SKM-1 treated with dmso at 0.1 percent for 144 hours (cell line): ENCODE measurements around the gene NCSTN.

Source experiments
- DNase-seq: peaks from one replicate; lab custom pipeline; 2025; ENCODE audit not compliant: unreplicated experiment; lab: John Stamatoyannopoulos, UW

NCSTN gene

GRCh38 chr1:160342953-160343869, at the start of gene NCSTN, which contains the start of gene COPA:
NCSTN (plus strand) TSS chr1:160343383; CDS start chr1:160343397, 14 bp downstream.
COPA (minus strand) TSS chr1:160343250; CDS start chr1:160343170, 80 bp downstream.
- peak; percentile 94 for DNase-seq

- no peak for DNase-seq
Measured at GRCh38 chr1:160296036-160296435, 47.1 kb upstream of the NCSTN start.

GRCh38 chr1:160300173-160300572, 43.0 kb upstream of the NCSTN start:
- DNase-seq, result no peak

- no peak for DNase-seq
Measured at GRCh38 chr1:160307118-160307791, 35.9 kb upstream of the NCSTN start.

GRCh38 chr1:160308451-160309184, 34.6 kb upstream of the NCSTN start:
- no peak for DNase-seq

GRCh38 chr1:160309185-160309557, 34.0 kb upstream of the NCSTN start:
- DNase-seq, result no peak

GRCh38 chr1:160309571-160309970, 33.6 kb upstream of the NCSTN start:
- no peak for DNase-seq

- no peak for DNase-seq
Measured at GRCh38 chr1:160315359-160315758, 27.8 kb upstream of the NCSTN start.

- no peak for DNase-seq
Measured at GRCh38 chr1:160322831-160323230, 20.4 kb upstream of the NCSTN start.

GRCh38 chr1:160325252-160325651, 17.9 kb upstream of the NCSTN start:
- DNase-seq, result no peak

GRCh38 chr1:160326418-160326817, 16.8 kb upstream of the NCSTN start:
- no peak for DNase-seq

- DNase-seq, result no peak
Measured at GRCh38 chr1:160328184-160328583, 15.0 kb upstream of the NCSTN start.

- no peak for DNase-seq
Measured at GRCh38 chr1:160330119-160330518, 13.1 kb upstream of the NCSTN start.

- DNase-seq, result no peak
Measured at GRCh38 chr1:160332516-160332915, 10.7 kb upstream of the NCSTN start.

GRCh38 chr1:160338580-160338979, 4.6 kb upstream of the NCSTN start:
- peak; percentile 49 for DNase-seq

GRCh38 chr1:160340146-160340545, 3.0 kb upstream of the NCSTN start:
- DNase-seq, result no peak

GRCh38 chr1:160340866-160341265, 2.3 kb upstream of the NCSTN start:
- DNase-seq, result no peak

GRCh38 chr1:160342526-160342925, 657 bp upstream of the NCSTN start:
- DNase-seq, result no peak

- DNase-seq, result no peak
Measured at GRCh38 chr1:160344241-160344640, 1.1 kb downstream of the NCSTN start.

- no peak for DNase-seq
Measured at GRCh38 chr1:160344936-160345335, 1.8 kb downstream of the NCSTN start.

GRCh38 chr1:160346463-160346862, 3.3 kb downstream of the NCSTN start:
- no peak for DNase-seq
